Tibial nerve (tissue), 4 donors: Measurements from ENCODE around the gene NETO1.

ENCODE experiments used
- CTCF ChIP-seq, 5 experiments: fragments of 200-600 bp in 3 of 5; fragments of 450-650 bp in 2 of 5; sonication (generic) in 3 of 5; IDR thresholded peaks; one replicate each; pipeline ENCODE4 v1.5.1; 2016 to 2019; ENCODE audit warnings: antibody characterized with exemption in 5 of 5, mild to moderate bottlenecking in 3 of 5, moderate library complexity in 2 of 5
- EP300 ChIP-seq, 2 donors: sonication (generic); formaldehyde crosslinking; IDR thresholded peaks; one replicate each; pipeline ENCODE4 v1.6.1; 2017; ENCODE audit warnings: antibody characterized with exemption in 2 of 2, mild to moderate bottlenecking in 1 of 2
- POLR2A ChIP-seq, 2 donors: fragments of 450-650 bp; IDR thresholded peaks; one replicate each; pipeline ENCODE4 v1.6.1; 2017; ENCODE audit warnings: antibody characterized with exemption in 2 of 2, mild to moderate bottlenecking in 2 of 2, moderate library complexity in 2 of 2

DNA sequence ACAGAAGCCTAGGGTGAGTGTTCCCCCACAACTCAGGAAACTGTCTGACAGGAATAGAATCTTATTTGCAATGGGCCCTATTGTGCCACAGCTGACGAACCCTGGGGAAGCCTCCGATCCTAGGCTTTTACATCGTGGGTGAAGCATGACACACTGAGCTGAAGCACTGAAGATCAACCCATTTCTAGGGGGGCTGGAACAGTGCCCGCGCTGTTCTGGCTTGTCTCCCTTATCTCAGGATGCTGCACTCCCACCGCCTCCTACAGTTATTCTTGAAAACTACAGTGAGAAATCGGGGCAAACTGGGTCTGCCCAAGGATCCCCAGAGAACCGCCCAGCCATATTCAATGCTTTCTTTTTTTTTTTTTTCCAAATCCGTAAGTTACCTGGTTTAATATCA is 41.1 kb downstream of the NETO1 start:
- no peak for TF ChIP-seq POLR2A (IDR thresholded peaks at IDR 0.05)
- no peak for TF ChIP-seq CTCF (IDR thresholded peaks at IDR 0.05)
- no peak for TF ChIP-seq EP300 (IDR thresholded peaks at IDR 0.05)
